T-helper 17 cell (primary cell): ENCODE data around the gene COX5A. TPM values are rescaled to one million over a fixed set of nuclear protein-coding genes. Genes with fewer than 3 reads are reported as not detected.
"Not testable (repeated sequence)": the region's sequence is repeated elsewhere in the genome, so short reads cannot be mapped to it uniquely, and the experiment has no call there.

Experiments used
- ATAC-seq: fragments of 150-1000 bp; cut with Tn5 transposase; 2 replicates; pipeline ENCODE4 v1.10.0; 2021; ENCODE audit warnings: mild to moderate bottlenecking, moderate library complexity
- DNase-seq, 3 donors: peaks; one replicate each; pipeline versions ENCODE4 v3.0.0 to v3.0.0-alpha.2; 2020 to 2021
- H3K9me3 ChIP-seq: one replicate; pipeline ENCODE4 v1.7.0; 2013; ENCODE audit warnings: low read length, mild to moderate bottlenecking; ENCODE audit not compliant: control insufficient read depth, poor library complexity, severe bottlenecking
- H3K27ac Mint-ChIP-seq: one replicate; pipeline ENCODE4 v1.8.0; 2022; ENCODE audit warnings: mild to moderate bottlenecking, moderate library complexity, mixed read lengths
- H3K27me3 Mint-ChIP-seq: one replicate; pipeline ENCODE4 v1.8.0; 2022; ENCODE audit warnings: mixed read lengths
- H3K36me3 Mint-ChIP-seq: one replicate; pipeline ENCODE4 v1.8.0; 2022; ENCODE audit warnings: low read depth, mixed read lengths
- H3K4me1 Mint-ChIP-seq: one replicate; pipeline ENCODE4 v1.8.0; 2022; ENCODE audit warnings: mild to moderate bottlenecking, mixed read lengths
- H3K4me3 Mint-ChIP-seq: one replicate; pipeline ENCODE4 v1.8.0; 2022; ENCODE audit warnings: mild to moderate bottlenecking, moderate library complexity, mixed read lengths
- total RNA-seq, 4 donors: library from RNA in 2 of 4; stranded (reverse) in 2 of 4; gene quantifications; one replicate each; pipeline ENCODE4 v1.2.3 and lab custom pipeline; 2022 to 2026

COX5A gene
- total RNA-seq, 2 donors from 2014 or later = 56.1 to 72.9 TPM

DNA sequence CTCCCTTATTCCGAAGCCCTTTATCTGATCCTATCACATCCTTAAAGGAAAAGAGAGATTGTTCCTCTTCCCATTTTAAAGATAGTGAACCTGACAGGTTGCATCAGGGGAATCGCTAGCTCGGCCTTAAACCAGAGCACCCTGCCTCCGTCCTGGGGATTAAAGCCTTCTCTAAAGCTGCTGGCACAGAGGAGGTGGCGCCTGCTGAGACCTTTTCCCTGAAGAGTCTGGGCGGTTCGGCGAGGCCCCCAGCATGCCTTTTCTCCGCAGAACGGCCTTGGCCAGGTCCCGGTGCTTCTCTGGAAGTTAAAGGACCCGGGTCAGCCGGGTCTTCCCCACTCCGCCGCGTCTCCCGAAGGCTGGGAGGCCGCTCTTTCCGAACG is 31.8 kb downstream of the COX5A start:
- H3K4me1 Mint-ChIP-seq = peaks cover 26% of the 10 kb centered on the region
- H3K4me3 Mint-ChIP-seq = peak overlapping the region; percentile 98
- peak; percentile 49 for ATAC-seq

GRCh38 chr15:74904190-74904805 is 33.6 kb downstream of the COX5A start:
- Mint-ChIP-seq H3K27ac (peak overlapping the region; percentile 98), H3K36me3 (peaks cover 2% of the 10 kb centered on the region), H3K27me3 (no peaks in the 10 kb centered on the region), H3K4me1 (peaks cover 31% of the 10 kb centered on the region), H3K4me3 (no peak overlapping the region)
- DNase-seq (no peak), ATAC-seq (no peak)
- no peaks in the 10 kb centered on the region for H3K9me3 ChIP-seq

More for the DNA sequence above, 31.8 kb downstream of the COX5A start:
- DNase-seq = no peak
- H3K27me3 Mint-ChIP-seq = no peaks in the 10 kb centered on the region
- H3K9me3 ChIP-seq = no peaks in the 10 kb centered on the region
- peak overlapping the region; percentile 98 for H3K27ac Mint-ChIP-seq
- H3K36me3 Mint-ChIP-seq = peaks cover 2% of the 10 kb centered on the region

GRCh38 chr15:74903676-74904075 is 34.2 kb downstream of the COX5A start:
- Mint-ChIP-seq H3K27me3 (no peaks in the 10 kb centered on the region), H3K36me3 (peaks cover 2% of the 10 kb centered on the region), H3K4me3 (no peak overlapping the region), H3K4me1 (peaks cover 30% of the 10 kb centered on the region), H3K27ac (peak overlapping the region; percentile 98)
- DNase-seq = no peak
- ATAC-seq = no peak
- H3K9me3 ChIP-seq = no peaks in the 10 kb centered on the region

- Mint-ChIP-seq H3K4me3 (no peak overlapping the region), H3K4me1 (peaks cover 29% of the 10 kb centered on the region), H3K36me3 (peaks cover 2% of the 10 kb centered on the region), H3K27me3 (no peaks in the 10 kb centered on the region), H3K27ac (peak overlapping the region; percentile 63)
- ATAC-seq = no peak
- H3K9me3 ChIP-seq = no peaks in the 10 kb centered on the region
- no peak for DNase-seq
These were observed 35.4 kb downstream of the COX5A start for GRCh38 chr15:74902295-74903075.

DNA sequence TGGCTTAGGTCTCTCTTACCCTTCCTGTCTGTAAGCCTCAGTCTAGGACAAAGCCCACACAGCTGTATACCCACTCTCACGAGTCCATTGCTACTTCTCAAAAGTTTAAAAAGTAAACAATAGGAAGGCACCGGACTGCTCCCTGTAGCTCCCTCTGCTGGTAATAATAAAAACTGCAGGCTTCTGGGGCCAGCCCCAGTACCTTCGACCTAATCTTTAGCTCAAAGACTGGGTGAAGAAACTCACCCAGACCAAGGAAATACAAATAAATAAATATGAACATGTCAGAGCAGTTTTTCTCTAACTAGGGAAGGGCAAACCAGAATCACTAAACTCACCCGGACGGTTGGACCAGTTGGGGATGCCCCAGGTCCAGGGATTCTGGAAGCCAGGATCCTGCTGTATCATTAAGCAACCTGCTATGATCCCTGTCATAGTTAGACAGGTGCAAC is 36.2 kb downstream of the COX5A start:
- H3K27me3 Mint-ChIP-seq = no peaks in the 10 kb centered on the region
- H3K27ac Mint-ChIP-seq = peak overlapping the region; percentile 63
- DNase-seq (peak in 2 of 3 donors; percentile 40 to 59), ATAC-seq (peak; percentile 69)
- H3K36me3 Mint-ChIP-seq = no peaks in the 10 kb centered on the region
- H3K4me1 Mint-ChIP-seq = peaks cover 28% of the 10 kb centered on the region
- H3K9me3 ChIP-seq = no peaks in the 10 kb centered on the region
- H3K4me3 Mint-ChIP-seq = no peak overlapping the region

DNA sequence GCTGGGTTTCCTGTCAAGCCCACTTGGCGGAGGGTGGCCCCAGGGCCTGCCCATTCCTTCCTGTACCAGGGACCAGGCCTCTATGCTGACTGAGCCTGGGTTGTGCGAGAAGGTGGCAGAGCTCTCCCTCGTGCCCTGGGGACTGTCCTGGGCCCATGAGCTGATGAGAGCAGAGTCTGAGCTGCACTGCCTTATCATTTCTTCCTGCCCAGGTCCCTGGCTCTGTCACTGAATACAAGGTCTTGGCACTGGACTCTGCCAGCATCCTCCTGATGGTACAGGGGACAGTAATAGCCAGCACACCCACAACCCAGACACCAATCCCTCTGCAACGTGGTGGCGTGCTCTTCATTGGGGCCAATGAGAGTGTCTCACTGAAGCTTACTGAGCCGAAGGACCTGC is 40.6 kb downstream of the COX5A start:
- no peak for ATAC-seq
- no peaks in the 10 kb centered on the region for H3K36me3 Mint-ChIP-seq

GRCh38 chr15:74896316-74896715 is 41.6 kb downstream of the COX5A start:
- H3K4me1 Mint-ChIP-seq = peaks cover 24% of the 10 kb centered on the region
- no peak for DNase-seq
- H3K4me3 Mint-ChIP-seq = no peak overlapping the region
- no peak for ATAC-seq
- H3K27ac Mint-ChIP-seq = no peak overlapping the region
- H3K27me3 Mint-ChIP-seq = no peaks in the 10 kb centered on the region
- no peaks in the 10 kb centered on the region for H3K9me3 ChIP-seq
- no peaks in the 10 kb centered on the region for H3K36me3 Mint-ChIP-seq

More for the DNA sequence above, 40.6 kb downstream of the COX5A start:
- no peaks in the 10 kb centered on the region for H3K27me3 Mint-ChIP-seq
- no peak overlapping the region for H3K4me3 Mint-ChIP-seq
- no peak for DNase-seq
- peaks cover 23% of the 10 kb centered on the region for H3K4me1 Mint-ChIP-seq
- no peak overlapping the region for H3K27ac Mint-ChIP-seq
- H3K9me3 ChIP-seq = no peaks in the 10 kb centered on the region

DNA sequence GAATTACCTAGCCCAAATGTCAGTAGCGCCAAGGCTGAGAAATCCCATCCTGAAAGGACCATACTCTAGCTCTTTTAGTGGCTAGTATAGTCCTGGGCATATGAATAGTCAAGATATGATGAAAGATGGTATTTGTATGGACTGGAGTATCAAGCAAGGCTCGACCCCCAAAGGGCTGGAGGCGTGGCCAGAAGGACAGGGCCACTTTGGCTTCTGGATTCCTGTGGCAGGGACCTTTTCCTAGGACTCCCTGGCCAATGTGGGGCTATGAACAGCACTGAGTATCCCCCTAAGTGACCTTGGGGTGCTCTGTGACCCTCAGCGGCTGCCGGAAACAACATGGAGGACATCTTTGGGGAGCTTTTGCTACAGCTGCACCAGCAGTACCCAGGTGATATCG is 42.0 kb downstream of the COX5A start:
- DNase-seq (no peak), ATAC-seq (no peak)
- Mint-ChIP-seq H3K27me3 (no peaks in the 10 kb centered on the region), H3K4me1 (peaks cover 24% of the 10 kb centered on the region), H3K4me3 (no peak overlapping the region), H3K36me3 (no peaks in the 10 kb centered on the region), H3K27ac (peak overlapping the region; percentile 16)
- no peaks in the 10 kb centered on the region for H3K9me3 ChIP-seq

DNA sequence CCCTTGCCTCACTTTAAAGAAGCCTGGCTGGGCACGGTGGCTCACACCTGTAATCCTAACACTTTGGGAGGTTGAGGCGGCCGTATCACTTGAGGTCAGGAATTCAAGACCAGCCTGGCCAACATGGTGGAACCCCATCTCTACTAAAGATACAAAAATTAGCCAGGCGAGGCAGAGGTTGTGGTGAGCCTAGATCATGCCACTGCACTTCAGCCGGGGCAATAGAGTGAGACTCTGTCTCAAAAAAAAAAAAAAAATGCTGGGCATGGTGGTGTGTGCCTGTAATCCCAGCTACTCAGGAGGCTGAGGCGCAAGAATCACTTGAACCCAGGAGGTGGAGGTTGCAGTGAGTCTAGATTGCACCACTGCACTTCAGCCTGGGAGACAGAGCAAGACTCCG is 43.5 kb downstream of the COX5A start:
- H3K4me3 Mint-ChIP-seq, ATAC-seq, H3K36me3 Mint-ChIP-seq, H3K9me3 ChIP-seq, H3K27me3 Mint-ChIP-seq, DNase-seq: not testable (repeated sequence)
- Mint-ChIP-seq H3K27ac (peak overlapping the region; percentile 92), H3K4me1 (peaks cover 31% of the 10 kb centered on the region)

DNA sequence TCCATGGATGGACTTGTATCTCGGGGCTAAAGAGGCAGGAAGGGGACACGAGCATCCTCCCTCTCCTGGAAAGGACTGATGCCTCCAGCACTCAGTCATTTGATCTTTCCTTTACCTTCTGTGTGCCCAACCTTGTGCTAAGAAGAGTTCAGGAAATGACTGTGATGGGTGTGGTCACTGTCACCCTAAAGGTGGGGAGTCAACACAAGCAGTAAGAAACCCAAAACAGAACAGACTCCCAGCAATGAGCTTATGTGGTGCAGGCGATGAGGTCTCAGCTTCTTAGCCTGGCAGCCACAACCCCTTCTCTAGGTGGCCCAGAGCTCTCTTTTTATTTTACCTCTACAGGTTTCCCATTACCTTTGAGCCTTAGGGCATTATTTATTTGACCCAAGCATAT is 44.2 kb downstream of the COX5A start:
- H3K27me3 Mint-ChIP-seq = no peaks in the 10 kb centered on the region
- DNase-seq (no peak), ATAC-seq (peak; percentile 66)
- H3K27ac Mint-ChIP-seq = peak overlapping the region; percentile 92
- no peaks in the 10 kb centered on the region for H3K36me3 Mint-ChIP-seq
- peak overlapping the region; percentile 88 for H3K4me3 Mint-ChIP-seq
- H3K9me3 ChIP-seq = no peaks in the 10 kb centered on the region
- peaks cover 37% of the 10 kb centered on the region for H3K4me1 Mint-ChIP-seq

- Mint-ChIP-seq H3K36me3 (no peaks in the 10 kb centered on the region), H3K27me3 (no peaks in the 10 kb centered on the region), H3K27ac (peak overlapping the region; percentile 92), H3K4me1 (peaks cover 37% of the 10 kb centered on the region), H3K4me3 (peak overlapping the region; percentile 47)
- no peaks in the 10 kb centered on the region for H3K9me3 ChIP-seq
- ATAC-seq = no peak
- no peak for DNase-seq
These were observed 44.9 kb downstream of the COX5A start for GRCh38 chr15:74892931-74893330.

DNA sequence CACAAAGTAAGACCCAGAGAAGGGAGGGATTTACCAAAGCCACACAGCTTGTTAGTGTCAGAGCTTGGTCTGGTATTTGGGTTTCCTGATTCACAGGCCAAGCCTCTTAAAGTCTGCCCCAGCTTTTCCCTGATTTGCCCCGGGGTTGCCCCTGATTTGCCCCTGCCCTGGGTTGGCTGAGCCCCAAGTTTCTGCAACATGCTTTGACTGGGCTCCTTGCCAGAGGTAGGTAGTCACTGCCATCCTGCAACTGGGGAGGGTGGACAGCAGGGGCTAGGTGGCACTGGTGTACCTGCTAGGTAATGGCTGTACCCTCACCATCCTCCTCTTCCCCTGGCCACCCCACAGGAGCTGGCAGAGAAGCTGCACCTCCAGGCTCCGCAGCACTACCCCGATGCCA is 45.6 kb downstream of the COX5A start:
- H3K9me3 ChIP-seq = no peaks in the 10 kb centered on the region
- no peak overlapping the region for H3K4me3 Mint-ChIP-seq
- H3K4me1 Mint-ChIP-seq = peaks cover 37% of the 10 kb centered on the region
- ATAC-seq (no peak), DNase-seq (no peak)
- H3K27ac Mint-ChIP-seq = peak overlapping the region; percentile 92
- H3K27me3 Mint-ChIP-seq = no peaks in the 10 kb centered on the region
- H3K36me3 Mint-ChIP-seq = no peaks in the 10 kb centered on the region

- H3K4me1 Mint-ChIP-seq = peaks cover 37% of the 10 kb centered on the region
- peak overlapping the region; percentile 92 for H3K27ac Mint-ChIP-seq
- no peak overlapping the region for H3K4me3 Mint-ChIP-seq
- no peaks in the 10 kb centered on the region for H3K9me3 ChIP-seq
- no peaks in the 10 kb centered on the region for H3K36me3 Mint-ChIP-seq
- DNase-seq = no peak
- no peak for ATAC-seq
- H3K27me3 Mint-ChIP-seq = no peaks in the 10 kb centered on the region
These were observed 46.4 kb downstream of the COX5A start for GRCh38 chr15:74891469-74891868.

- H3K27me3 Mint-ChIP-seq = no peaks in the 10 kb centered on the region
- ATAC-seq = no peak
- no peak for DNase-seq
- peak overlapping the region; percentile 96 for H3K27ac Mint-ChIP-seq
- H3K9me3 ChIP-seq = no peaks in the 10 kb centered on the region
- H3K4me3 Mint-ChIP-seq = peak overlapping the region; percentile 95
- peaks cover 37% of the 10 kb centered on the region for H3K4me1 Mint-ChIP-seq
- H3K36me3 Mint-ChIP-seq = no peaks in the 10 kb centered on the region
These were observed 47.3 kb downstream of the COX5A start for GRCh38 chr15:74890665-74890960.
